Right lobe of liver (tissue), 6 donors: Measurements from ENCODE around the gene OPA1. TPM values are rescaled to one million over a fixed set of nuclear protein-coding genes. Genes with fewer than 3 reads are reported as not detected.

Source experiments
- ATAC-seq, 4 donors: fragments of 200-7000 bp; cut with Tn5 transposase; one replicate each; pipeline ENCODE4 v1.9.1; 2020; ENCODE audit warnings: mild to moderate bottlenecking in 4 of 4, moderate library complexity in 4 of 4
- DNase-seq, 3 donors: peaks; one replicate each; pipeline ENCODE4 v3.0.0-alpha.2; 2020
- H3K27ac ChIP-seq, 3 donors: fragments of 200-600 bp; one replicate each; pipeline ENCODE4 v1.8.0; 2022
- H3K27me3 ChIP-seq, 2 donors: fragments of 200-600 bp; one replicate each; pipeline ENCODE4 v1.8.0; 2022
- H3K36me3 ChIP-seq, 4 donors: fragments of 200-600 bp; sonication (generic) in 1 of 4; one replicate each; pipeline versions ENCODE4 v1.5.1 to v1.8.0; 2017 to 2022; ENCODE audit warnings: control low read depth in 1 of 4
- H3K4me1 ChIP-seq, 4 donors: fragments of 200-600 bp; sonication (generic) in 1 of 4; one replicate each; pipeline versions ENCODE4 v1.5.1 to v1.8.0; 2017 to 2022; ENCODE audit warnings: control low read depth in 1 of 4
- H3K4me3 ChIP-seq, 3 donors: fragments of 200-600 bp; one replicate each; pipeline ENCODE4 v1.8.0; 2022
- H3K9me3 ChIP-seq, 4 donors: fragments of 200-600 bp; sonication (generic) in 1 of 4; one replicate each; pipeline versions ENCODE4 v1.5.1 to v1.8.0; 2017 to 2022; ENCODE audit warnings: control low read depth in 1 of 4
- CTCF ChIP-seq, 4 donors: fragments of 200-600 bp in 3 of 4; fragments of 450-650 bp in 1 of 4; IDR thresholded peaks; one replicate each; pipeline versions ENCODE4 v1.5.1 to v1.8.0; 2016 to 2022; ENCODE audit warnings: antibody characterized with exemption in 4 of 4, mild to moderate bottlenecking in 2 of 4
- POLR2A ChIP-seq: fragments of 450-650 bp; IDR thresholded peaks from one replicate; pipeline ENCODE4 v1.6.1; 2017; ENCODE audit warnings: antibody characterized with exemption, mild to moderate bottlenecking
- WGBS: methylation state at CpG from one replicate; pipeline ENCODE4 v1.1.6; 2018; ENCODE audit warnings: low coverage, low lambda C conversion rate; ENCODE audit not compliant: insufficient coverage; ENCODE audit errors: missing lambda C conversion rate; 5-methylcytosine and 5-hydroxymethylcytosine counted together
- intact Hi-C, 2 donors: fragments of 100-400 bp; cut with DNase I; formaldehyde crosslinking; loops; one replicate each; pipeline versions ENCODE4 v1.11.2 to v1.14.1; 2022
- total RNA-seq, 6 experiments: library from RNA; depleted of rRNA in 2 of 6; stranded (reverse); fragments of >200 nt in 2 of 6; fragmentation: NEBNext Ultra II Directional in 3 of 6; extraction: Animal tissue kit (Norgen Biotek cat#: 25700) in 3 of 6; gene quantifications; one replicate each; pipeline versions ENCODE4 v1.1.0 to v1.2.4, GENCODE V29; 2016 to 2023
- donor health status: DM: no; HTN: yes; CAD: no.
- donor health status: DM: no; HTN: no; CAD: no.
- donor health status: DM: no; HTN: no; CAD: no.
- donor health status: DM: no; HTN: yes; CAD: no.
- donor health status: DM: no; HTN: yes; CAD: no.

Gene OPA1
- total RNA-seq, 6 experiments from 2014 or later = 29.2 to 45.5 (median 31.6) TPM

DNA sequence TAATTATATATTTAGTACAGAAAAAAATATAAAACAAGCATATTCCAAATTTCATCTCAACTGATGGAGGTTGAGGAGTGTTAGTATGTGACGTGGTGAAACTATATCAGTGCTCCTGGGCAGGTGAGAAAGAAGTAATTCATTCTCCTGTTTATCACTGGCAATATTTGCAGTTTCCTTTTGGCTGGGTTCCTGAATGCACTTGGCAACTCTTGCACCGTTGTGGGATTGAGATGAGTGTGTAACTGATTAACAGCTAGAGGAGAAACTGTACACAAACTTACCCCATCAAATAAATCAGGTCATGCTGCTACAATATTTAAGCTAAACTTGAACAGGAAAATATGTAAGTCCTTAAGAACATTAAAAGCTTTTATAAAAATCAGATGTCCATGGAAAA, 36.2 kb upstream of the OPA1 start:
- Histone ChIP-seq H3K27me3 (peaks cover 0 to 8% of the 10 kb centered on the region in 2 donors), H3K4me3 (no peak overlapping the region), H3K4me1 (peaks cover 0 to 10% (median 2%) of the 10 kb centered on the region in 4 donors), H3K36me3 (no peaks in the 10 kb centered on the region), H3K27ac (no peak overlapping the region), H3K9me3 (no peaks in the 10 kb centered on the region)
- TF ChIP-seq CTCF (IDR thresholded peaks at IDR 0.05) (no peak), POLR2A (no peak)
- intact Hi-C loops = no loop called here
- 6% methylated on average over 2 of the region's 2 CpGs for WGBS
- DNase-seq (peak in 2 of 3 donors; percentile 30 to 70), ATAC-seq (peak; percentile 83 to 97 (median 86))

DNA sequence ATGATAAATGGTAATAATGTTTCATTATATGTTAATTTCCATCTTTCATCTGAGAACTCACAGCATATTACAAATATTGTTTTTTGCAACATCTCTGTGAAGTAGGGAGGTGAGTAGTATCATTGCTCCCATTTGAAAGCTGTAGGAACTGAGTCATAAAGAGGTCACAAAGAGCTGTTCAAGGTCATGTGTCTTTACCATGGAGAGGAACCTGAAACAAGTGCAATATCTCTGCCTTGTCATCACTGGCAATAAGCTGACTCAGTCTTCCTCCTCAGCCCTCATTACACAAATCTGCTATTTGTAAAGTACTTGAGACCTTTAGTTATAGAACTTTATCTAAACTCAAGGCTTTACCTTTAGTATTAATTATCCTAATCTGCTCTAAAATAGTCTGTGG, 33.9 kb upstream of the OPA1 start:
- DNase-seq = no peak
- Histone ChIP-seq H3K4me3 (no peak overlapping the region), H3K27me3 (peaks cover 0 to 8% of the 10 kb centered on the region in 2 donors), H3K9me3 (no peaks in the 10 kb centered on the region), H3K27ac (no peak overlapping the region), H3K36me3 (no peaks in the 10 kb centered on the region), H3K4me1 (peaks cover 0 to 16% (median 2%) of the 10 kb centered on the region in 4 donors)
- ATAC-seq = no peak
- TF ChIP-seq POLR2A (no peak), CTCF (IDR thresholded peaks at IDR 0.05) (no peak)
- intact Hi-C loops = no loop called here

- ATAC-seq (no peak), DNase-seq (no peak)
- Histone ChIP-seq H3K27ac (no peak overlapping the region), H3K4me3 (no peak overlapping the region), H3K27me3 (peaks cover 0 to 8% of the 10 kb centered on the region in 2 donors), H3K4me1 (peaks cover 0 to 16% (median 2%) of the 10 kb centered on the region in 4 donors), H3K36me3 (no peaks in the 10 kb centered on the region), H3K9me3 (no peaks in the 10 kb centered on the region)
- 81% methylated on average over 4 of the region's 4 CpGs for WGBS
- TF ChIP-seq CTCF (IDR thresholded peaks at IDR 0.05) (no peak), POLR2A (no peak)
- intact Hi-C loops = no loop called here
These were observed 32.9 kb upstream of the OPA1 start for GRCh38 chr3:193560091-193560490.

DNA sequence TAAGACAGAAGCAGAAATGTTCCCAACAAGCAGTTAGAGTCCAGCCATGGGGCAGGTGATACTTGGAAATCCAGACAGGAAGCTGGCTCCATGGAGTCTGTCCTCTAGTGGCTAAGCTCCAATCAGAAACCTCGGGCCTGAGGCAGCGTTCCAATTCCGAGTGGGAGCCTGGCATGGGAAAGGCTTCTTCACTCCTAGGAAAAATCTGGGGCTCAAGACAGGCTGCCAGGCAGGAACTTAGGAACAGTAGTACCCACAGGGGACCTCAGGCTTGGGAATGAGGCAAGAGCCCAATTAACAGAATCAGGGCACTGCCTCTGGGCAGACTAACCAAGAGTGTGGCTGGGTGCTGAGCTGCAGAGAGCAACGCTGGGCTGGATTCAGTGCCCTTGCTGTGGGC, 32.1 kb upstream of the OPA1 start:
- peaks cover 0 to 16% (median 2%) of the 10 kb centered on the region in 4 donors for H3K4me1 ChIP-seq
- no peak overlapping the region for H3K27ac ChIP-seq
- H3K36me3 ChIP-seq = no peaks in the 10 kb centered on the region
- no peak for DNase-seq
- H3K27me3 ChIP-seq = peaks cover 0 to 6% of the 10 kb centered on the region in 2 donors
- no peaks in the 10 kb centered on the region for H3K9me3 ChIP-seq
- intact Hi-C loops = no loop called here
- no peak for ATAC-seq
- TF ChIP-seq CTCF (IDR thresholded peaks at IDR 0.05) (no peak), POLR2A (no peak)
- WGBS = 83% methylated on average over 1 of the region's 4 CpGs
- no peak overlapping the region for H3K4me3 ChIP-seq

- Histone ChIP-seq H3K4me1 (peaks cover 0 to 6% (median 0%) of the 10 kb centered on the region in 4 donors), H3K27ac (no peak overlapping the region), H3K27me3 (no peaks in the 10 kb centered on the region), H3K4me3 (no peak overlapping the region), H3K36me3 (no peaks in the 10 kb centered on the region), H3K9me3 (no peaks in the 10 kb centered on the region)
- intact Hi-C loops = no loop called here
- WGBS = 78% methylated on average over 3 of the region's 3 CpGs
- ATAC-seq (peak; percentile 44 to 81 (median 46)), DNase-seq (no peak)
- TF ChIP-seq POLR2A = no peak
- no peak for TF ChIP-seq CTCF (IDR thresholded peaks at IDR 0.05)
These were observed 29.6 kb upstream of the OPA1 start for GRCh38 chr3:193563426-193563825.
